Measurements from ENCODE around the gene H2BW2. TPM values are rescaled to one million over a fixed set of nuclear protein-coding genes. Genes with fewer than 3 reads are reported as not detected.

H2BW2 gene
- total and polyA plus RNA-seq, 2 donors = not detected

DNA sequence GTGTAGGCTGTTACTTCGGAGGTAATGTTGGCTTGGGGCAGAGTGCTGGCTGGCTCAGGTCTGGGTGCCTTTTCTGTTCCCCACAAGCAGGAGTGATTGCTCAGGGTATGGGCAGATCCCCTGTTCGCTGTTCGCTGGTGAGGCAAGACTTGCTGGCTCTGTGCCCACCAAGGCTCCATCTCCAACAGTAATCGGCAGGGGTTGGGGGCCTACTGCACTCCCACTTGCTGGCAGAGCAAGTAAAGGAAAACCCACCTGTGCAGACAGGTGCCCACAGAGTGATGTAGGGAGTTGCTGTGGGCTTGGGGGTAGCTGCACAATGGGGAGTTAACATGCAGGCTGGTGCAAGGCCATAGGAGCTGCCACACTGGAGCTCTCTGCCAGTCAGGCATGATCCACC is 44.3 kb downstream of the H2BW2 start:
- Histone ChIP-seq H3K27ac (ENCODE audit: low read depth) (no peak overlapping the region), H3K4me1 (ENCODE audit: insufficient read depth) (no peaks in the 10 kb centered on the region), H3K4me3 (ENCODE audit: low read depth, low read length) (no peak overlapping the region), H3K36me3 (ENCODE audit: insufficient read depth) (no peaks in the 10 kb centered on the region)
- DNase-seq (ENCODE audit: extremely low spot score) = no peak
- WGBS = 76% methylated on average over 4 of the region's 4 CpGs

DNA sequence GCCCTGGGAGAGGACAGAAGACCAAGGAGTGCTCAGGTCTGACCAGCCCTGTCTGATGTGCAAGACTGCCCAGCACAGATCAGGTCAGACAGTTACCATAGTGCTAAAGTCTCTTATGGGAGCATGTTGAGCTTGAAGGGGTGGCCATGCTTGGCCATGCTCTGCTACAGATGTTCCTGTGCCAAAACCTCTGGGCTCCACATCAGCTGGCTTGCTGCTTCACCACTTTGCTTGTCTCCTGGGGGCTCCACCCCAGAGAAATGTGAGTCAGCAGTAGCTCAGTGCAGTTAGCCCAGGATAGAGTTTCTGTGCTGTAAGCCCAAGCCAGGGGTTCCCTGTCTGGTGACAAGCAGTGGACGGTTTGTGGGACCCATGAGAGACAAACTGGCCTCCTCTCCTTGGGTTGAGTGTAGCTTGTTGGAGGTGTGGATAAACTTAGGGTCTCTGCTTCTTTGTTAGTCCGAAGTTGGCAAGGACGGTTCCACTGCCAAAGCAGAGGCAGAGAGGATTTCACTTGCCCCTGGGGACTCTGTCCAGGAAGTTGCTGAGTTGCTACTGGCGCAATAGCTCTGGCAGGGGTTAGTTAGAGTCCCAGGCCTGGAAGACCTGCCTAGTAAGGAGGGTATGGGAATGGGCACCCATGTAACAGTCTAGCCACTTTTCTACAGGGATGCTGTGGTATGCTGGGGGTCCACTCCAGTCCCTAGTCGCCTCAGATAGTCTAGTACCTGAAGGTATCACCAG is 45.0 kb downstream of the H2BW2 start:
- WGBS = 65% methylated on average over 5 of the region's 5 CpGs

DNA sequence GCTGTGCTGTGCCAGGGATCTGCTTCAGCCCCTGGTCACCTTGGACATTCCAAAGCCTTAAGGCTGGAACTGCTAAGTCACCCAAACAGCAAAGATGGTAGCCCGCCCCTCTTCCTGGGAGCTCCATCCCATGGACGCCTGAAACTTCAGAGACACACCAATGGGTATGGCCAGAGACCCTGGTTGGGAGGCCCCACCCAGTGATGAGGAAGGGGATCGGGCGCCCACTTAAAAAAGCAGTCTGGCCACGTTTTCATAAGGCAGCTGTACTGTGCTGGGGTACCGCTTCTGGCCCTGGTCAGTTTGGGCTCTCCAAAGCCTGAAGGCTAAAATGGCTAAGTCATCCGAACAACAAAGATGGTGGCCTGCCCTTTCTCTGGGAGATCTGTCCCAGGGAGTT is 45.7 kb downstream of the H2BW2 start:
- 91% methylated on average over 7 of the region's 7 CpGs for WGBS
- Histone ChIP-seq H3K4me3 (ENCODE audit: low read depth, low read length) (no peak overlapping the region), H3K4me1 (ENCODE audit: insufficient read depth) (no peaks in the 10 kb centered on the region), H3K36me3 (ENCODE audit: insufficient read depth) (no peaks in the 10 kb centered on the region), H3K27ac (ENCODE audit: low read depth) (no peak overlapping the region)
- no peak for DNase-seq (ENCODE audit: extremely low spot score)

More for the DNA sequence above, 45.0 kb downstream of the H2BW2 start:
- H3K4me3 ChIP-seq (ENCODE audit: low read depth, low read length) = no peak overlapping the region
- DNase-seq (ENCODE audit: extremely low spot score) = no peak
- no peak overlapping the region for H3K27ac ChIP-seq (ENCODE audit: low read depth)
- H3K4me1 ChIP-seq (ENCODE audit: insufficient read depth) = no peaks in the 10 kb centered on the region
- no peaks in the 10 kb centered on the region for H3K36me3 ChIP-seq (ENCODE audit: insufficient read depth)

DNA sequence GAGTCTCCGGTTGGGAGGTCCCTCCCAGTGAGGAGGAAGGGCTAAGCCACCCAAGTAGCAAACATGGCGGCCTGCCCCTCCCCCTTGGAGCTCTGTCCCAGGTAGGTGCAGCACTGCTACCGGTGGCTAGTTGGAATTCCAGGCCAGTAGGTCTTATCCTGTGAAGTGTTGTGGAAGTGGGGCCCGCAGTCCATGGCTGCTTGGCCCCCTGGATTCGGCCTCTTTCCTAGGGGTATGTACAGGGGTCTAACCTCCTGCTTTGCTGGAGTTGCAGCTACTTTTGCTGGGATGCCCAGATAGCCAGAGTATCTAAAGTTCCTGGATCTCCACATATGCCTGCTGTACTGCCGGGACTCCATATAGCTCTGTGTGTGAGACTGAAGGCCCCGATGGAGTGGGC is 46.2 kb downstream of the H2BW2 start:
- Histone ChIP-seq H3K36me3 (ENCODE audit: insufficient read depth) (no peaks in the 10 kb centered on the region), H3K4me1 (ENCODE audit: insufficient read depth) (no peaks in the 10 kb centered on the region), H3K27ac (ENCODE audit: low read depth) (no peak overlapping the region), H3K4me3 (ENCODE audit: low read depth, low read length) (no peak overlapping the region)
- no peak for DNase-seq (ENCODE audit: extremely low spot score)
- WGBS = 91% methylated on average over 7 of the region's 7 CpGs

Other genes starting within 250 kb of the H2BW2 start
- gene RAB9B, start 207.7 kb upstream of the H2BW2 start, total RNA-seq = 33.6 TPM
- 16.2 TPM for gene RAB9B, start 207.7 kb upstream of the H2BW2 start, polyA plus RNA-seq
- 18.6 TPM for gene TMSB15B, start 77.3 kb upstream of the H2BW2 start, total RNA-seq
- gene TMSB15B, start 77.3 kb upstream of the H2BW2 start, polyA plus RNA-seq = 9.3 TPM
- gene H2BW1, start 26.2 kb upstream of the H2BW2 start, total RNA-seq = not detected
- gene H2BW1, start 26.2 kb upstream of the H2BW2 start, polyA plus RNA-seq = not detected
- 19.7 TPM for gene TMSB15C, start 36.3 kb downstream of the H2BW2 start, total RNA-seq
- 1.4 TPM for gene TMSB15C, start 36.3 kb downstream of the H2BW2 start, polyA plus RNA-seq
- gene ZCCHC18, start 72.6 kb downstream of the H2BW2 start, total RNA-seq = 3.3 TPM
- 2.2 TPM for gene ZCCHC18, start 72.6 kb downstream of the H2BW2 start, polyA plus RNA-seq
- 23.7 TPM for gene SLC25A53, start 117.1 kb downstream of the H2BW2 start, total RNA-seq
- 10.6 TPM for gene SLC25A53, start 117.1 kb downstream of the H2BW2 start, polyA plus RNA-seq
- gene FAM199X, start 126.5 kb downstream of the H2BW2 start, total RNA-seq = 34.7 TPM
- 10.9 TPM for gene FAM199X, start 126.5 kb downstream of the H2BW2 start, polyA plus RNA-seq
- gene ESX1, start 215.0 kb downstream of the H2BW2 start, total RNA-seq = not detected
- gene ESX1, start 215.0 kb downstream of the H2BW2 start, polyA plus RNA-seq = not detected

Measured in urinary bladder (tissue), 4 donors.